Activated T-cell treated with anti-CD3 and anti-CD28 coated beads for 48 hours (primary cell): ENCODE data around the gene CSRNP3.

ENCODE experiments used
- DNase-seq: peaks from one replicate; pipeline ENCODE4 v3.0.0-alpha.2; 2020; ENCODE audit warnings: low read depth

Gene CSRNP3

GRCh38 chr2:165682546-165682945 lies 213.0 kb downstream of the CSRNP3 start:
- no peak for DNase-seq

- no peak for DNase-seq
Observed at GRCh38 chr2:165686800-165687199, 217.3 kb downstream of the CSRNP3 start.

- no peak for DNase-seq
Observed at GRCh38 chr2:165687426-165688002, 218.0 kb downstream of the CSRNP3 start.

- no peak for DNase-seq
Observed at GRCh38 chr2:165691615-165692014, 222.1 kb downstream of the CSRNP3 start.

GRCh38 chr2:165692906-165693305 lies 223.4 kb downstream of the CSRNP3 start:
- DNase-seq, result no peak

- no peak for DNase-seq
Observed at GRCh38 chr2:165693838-165694237, 224.3 kb downstream of the CSRNP3 start.

- no peak for DNase-seq
Observed at GRCh38 chr2:165697748-165698443, 228.4 kb downstream of the CSRNP3 start.

GRCh38 chr2:165698444-165698884 lies 229.0 kb downstream of the CSRNP3 start:
- no peak for DNase-seq

DNA sequence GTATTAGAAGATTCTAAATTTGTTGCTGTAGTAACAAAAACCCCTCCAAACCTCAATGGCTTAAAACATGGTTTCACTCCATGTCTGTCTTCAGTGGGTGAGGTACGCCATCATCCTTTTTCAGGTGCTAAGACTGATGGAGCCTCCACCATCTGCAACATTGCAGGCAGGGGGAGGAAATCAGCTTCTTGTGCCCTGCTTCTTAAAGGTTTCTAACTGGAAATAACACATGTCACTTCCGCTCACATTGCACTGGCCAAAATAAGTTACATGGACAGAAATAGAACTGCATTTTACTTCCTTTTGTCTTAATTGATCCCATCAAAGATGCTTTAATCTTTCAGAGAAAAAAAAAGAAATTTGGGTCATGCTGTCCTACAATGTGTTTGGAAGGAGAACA lies 230.4 kb downstream of the CSRNP3 start:
- DNase-seq, result no peak

DNA sequence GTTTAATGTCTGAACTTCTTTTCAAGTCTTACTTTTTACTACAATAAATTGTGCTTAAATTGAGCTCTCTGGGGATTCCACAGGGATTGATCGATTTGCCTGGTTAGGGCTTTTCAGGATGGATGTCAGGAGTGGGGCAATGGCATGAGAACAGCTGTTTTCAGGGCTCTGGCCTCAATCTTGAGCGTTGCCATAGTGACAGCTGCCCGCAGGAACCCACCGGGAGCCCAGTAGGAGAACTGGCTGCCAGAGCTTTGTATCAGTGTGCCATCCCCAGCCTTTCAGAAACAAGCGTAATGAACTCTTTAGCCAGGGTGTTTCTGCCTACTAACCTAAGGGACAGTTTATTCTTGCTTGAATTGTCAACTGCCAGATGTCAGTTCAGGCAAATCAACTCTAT lies 231.0 kb downstream of the CSRNP3 start:
- DNase-seq, result no peak

DNA sequence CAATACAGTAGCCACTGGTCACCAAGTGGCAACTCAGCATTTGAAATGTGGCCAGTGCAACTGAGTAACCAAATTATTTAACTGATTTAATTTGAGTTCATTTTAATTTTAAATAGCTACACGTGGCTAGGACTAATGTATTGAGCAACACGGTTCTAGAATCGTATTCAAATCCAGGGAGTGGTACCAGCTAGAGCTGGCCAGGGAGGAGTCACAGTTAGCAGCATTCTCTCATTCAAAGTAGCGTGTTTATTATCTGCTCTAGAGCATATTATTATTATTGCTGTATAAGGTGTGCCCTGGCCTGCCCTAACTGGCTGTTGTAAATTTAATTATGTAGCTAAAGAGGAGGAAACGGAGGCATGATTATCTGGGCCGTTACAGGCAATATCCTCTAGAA lies 231.6 kb downstream of the CSRNP3 start:
- no peak for DNase-seq

- no peak for DNase-seq
Observed at GRCh38 chr2:165706960-165707487, 237.5 kb downstream of the CSRNP3 start.

DNA sequence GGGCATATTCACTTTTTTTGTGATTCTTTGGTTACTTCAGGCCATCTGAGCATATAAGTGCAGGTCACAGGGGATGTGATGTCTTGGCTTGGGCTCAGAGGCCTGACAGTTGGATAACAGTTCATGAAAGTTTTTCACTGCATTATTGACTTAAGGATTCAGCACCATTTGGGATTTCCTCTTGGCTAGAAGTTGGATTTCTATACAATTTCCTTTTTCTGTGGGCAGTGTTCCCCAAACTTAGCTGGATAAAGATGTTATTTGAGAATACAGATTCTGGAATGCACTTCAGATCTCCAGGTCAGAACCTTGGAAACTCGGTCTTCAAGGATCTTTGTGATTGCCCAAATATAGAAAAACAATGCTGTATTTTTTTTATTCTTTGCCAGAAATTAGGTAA lies 246.6 kb downstream of the CSRNP3 start:
- DNase-seq, result no peak

DNA sequence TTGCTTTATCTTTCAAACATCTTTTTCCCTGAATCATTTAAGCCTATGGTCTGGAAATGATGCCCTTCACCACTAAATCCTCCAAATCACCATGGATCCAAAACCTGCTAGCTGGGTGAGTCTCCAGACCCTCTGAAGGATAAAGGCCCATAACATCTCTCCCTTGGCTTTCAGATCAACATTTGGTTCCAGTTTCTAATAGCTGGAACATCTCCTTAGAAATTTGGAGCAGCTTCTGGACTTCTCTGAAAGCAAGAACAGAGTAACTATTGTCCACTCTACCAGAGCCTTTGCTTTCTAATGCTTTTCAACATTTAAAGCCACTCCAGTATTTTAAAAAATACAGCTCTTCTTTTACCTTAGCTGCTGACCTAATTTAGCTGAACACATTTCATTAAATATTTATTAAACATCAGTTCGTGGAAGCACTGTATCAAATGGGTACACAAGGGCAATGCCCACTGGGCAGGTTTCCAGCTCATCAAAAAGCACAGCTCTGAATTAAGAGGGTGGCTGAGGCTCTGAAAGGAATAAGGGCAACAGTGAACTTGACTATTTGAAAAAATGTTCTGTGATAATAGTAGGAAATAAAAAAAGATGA lies 249.2 kb downstream of the CSRNP3 start:
- DNase-seq, result no peak

DNA sequence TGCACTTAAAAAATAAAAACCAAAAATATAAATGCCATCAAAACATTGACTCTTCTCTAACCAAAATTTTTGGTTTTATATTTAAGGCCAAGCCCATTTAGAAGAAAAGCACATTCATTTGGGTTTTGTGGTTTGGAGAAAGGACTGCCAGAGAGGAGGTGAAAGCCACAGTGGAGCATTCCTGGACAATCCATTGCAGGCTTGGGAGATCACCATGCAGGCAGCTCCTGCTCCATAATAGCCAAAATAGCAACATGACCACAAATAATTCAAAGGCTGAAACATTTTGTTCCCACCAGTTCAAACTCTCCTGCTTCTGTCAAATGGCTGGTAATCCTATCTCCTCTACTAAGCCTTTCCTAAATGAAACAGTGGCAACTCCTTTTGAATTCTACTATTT lies 251.0 kb downstream of the CSRNP3 start:
- DNase-seq, result no peak

DNA sequence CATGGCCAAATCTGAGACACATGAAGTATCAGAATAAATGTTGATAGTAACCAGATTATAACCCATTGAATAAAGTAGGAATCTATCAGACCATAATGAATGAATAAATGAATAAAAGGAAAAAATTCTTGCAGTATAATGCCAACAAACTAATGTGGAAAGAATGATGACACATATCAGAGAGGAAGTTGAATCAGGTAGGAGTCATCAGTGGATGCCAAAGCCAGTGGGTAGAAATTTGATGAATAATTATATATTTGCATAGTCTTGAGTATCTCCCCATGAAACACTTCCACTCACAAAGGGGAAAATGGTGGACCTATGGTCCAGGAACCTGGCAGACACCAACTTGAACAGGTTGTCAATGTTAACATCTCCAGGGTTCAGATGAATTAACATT lies 255.9 kb downstream of the CSRNP3 start:
- no peak for DNase-seq
